Osteoblast (primary cell): ENCODE results near the gene AHCYL1. TPM values are rescaled to one million over a fixed set of nuclear protein-coding genes. Genes with fewer than 3 reads are reported as not detected.

Experiments used
- DNase-seq: peaks from one replicate; pipeline ENCODE4 v3.0.0; 2011; ENCODE audit warnings: low spot score, mixed read lengths; ENCODE audit not compliant: insufficient read length; ENCODE audit errors: missing footprints
- H2AFZ ChIP-seq: 2 replicates; pipeline ENCODE4 v1.6.0; 2011; ENCODE audit warnings: mild to moderate bottlenecking, low read length
- H3K27ac ChIP-seq: 2 replicates; pipeline ENCODE4 v1.5.1; 2011; ENCODE audit warnings: mild to moderate bottlenecking, low read depth, low read length, moderate library complexity
- H3K27me3 ChIP-seq: 2 replicates; pipeline ENCODE4 v1.6.0; 2012; ENCODE audit warnings: mild to moderate bottlenecking, control low read depth, inconsistent platforms, low read length, moderate library complexity; ENCODE audit not compliant: insufficient read depth
- H3K36me3 ChIP-seq: 2 replicates; pipeline ENCODE4 v1.5.1; 2011; ENCODE audit warnings: mild to moderate bottlenecking, low read length, control low read depth, moderate library complexity; ENCODE audit not compliant: insufficient read depth
- H3K4me1 ChIP-seq: 2 replicates; pipeline ENCODE4 v1.5.1; 2011; ENCODE audit warnings: mild to moderate bottlenecking, low read length, control low read depth, moderate library complexity; ENCODE audit not compliant: insufficient read depth
- H3K4me2 ChIP-seq: 2 replicates; pipeline ENCODE4 v1.6.0; 2011; ENCODE audit warnings: mild to moderate bottlenecking, low read length; ENCODE audit not compliant: insufficient read depth
- H3K4me3 ChIP-seq: fragments of 200-600 bp; sonication (generic); 3 replicates; pipeline ENCODE4 v1.5.1; 2012; ENCODE audit warnings: mild to moderate bottlenecking, low read length, inconsistent platforms; ENCODE audit not compliant: insufficient read depth
- H3K79me2 ChIP-seq: 2 replicates; pipeline ENCODE4 v1.6.0; 2012; ENCODE audit warnings: mild to moderate bottlenecking, low read length, control low read depth, inconsistent platforms; ENCODE audit not compliant: insufficient read depth
- H3K9me3 ChIP-seq: 2 replicates; pipeline ENCODE4 v1.5.1; 2011; ENCODE audit warnings: low read depth, low read length, control low read depth
- H4K20me1 ChIP-seq: 2 replicates; pipeline ENCODE4 v1.6.0; 2012; ENCODE audit warnings: mild to moderate bottlenecking, low read length, control low read depth; ENCODE audit not compliant: insufficient read depth
- total RNA-seq: library from RNA; depleted of rRNA; stranded (reverse); fragments of >200 nt; gene quantifications from 2 replicates; pipeline ENCODE4 v1.2.3, GENCODE V29; 2012
- TF ChIP-seq, protein P1 (sequence below): IDR thresholded peaks from 2 replicates; pipeline ENCODE4 v1.5.1; 2011; ENCODE audit warnings: mild to moderate bottlenecking, low read depth, low read length, moderate library complexity; ENCODE audit errors: extremely low read depth

AHCYL1 gene
- total RNA-seq, 1 donor, result 56.8 TPM

DNA sequence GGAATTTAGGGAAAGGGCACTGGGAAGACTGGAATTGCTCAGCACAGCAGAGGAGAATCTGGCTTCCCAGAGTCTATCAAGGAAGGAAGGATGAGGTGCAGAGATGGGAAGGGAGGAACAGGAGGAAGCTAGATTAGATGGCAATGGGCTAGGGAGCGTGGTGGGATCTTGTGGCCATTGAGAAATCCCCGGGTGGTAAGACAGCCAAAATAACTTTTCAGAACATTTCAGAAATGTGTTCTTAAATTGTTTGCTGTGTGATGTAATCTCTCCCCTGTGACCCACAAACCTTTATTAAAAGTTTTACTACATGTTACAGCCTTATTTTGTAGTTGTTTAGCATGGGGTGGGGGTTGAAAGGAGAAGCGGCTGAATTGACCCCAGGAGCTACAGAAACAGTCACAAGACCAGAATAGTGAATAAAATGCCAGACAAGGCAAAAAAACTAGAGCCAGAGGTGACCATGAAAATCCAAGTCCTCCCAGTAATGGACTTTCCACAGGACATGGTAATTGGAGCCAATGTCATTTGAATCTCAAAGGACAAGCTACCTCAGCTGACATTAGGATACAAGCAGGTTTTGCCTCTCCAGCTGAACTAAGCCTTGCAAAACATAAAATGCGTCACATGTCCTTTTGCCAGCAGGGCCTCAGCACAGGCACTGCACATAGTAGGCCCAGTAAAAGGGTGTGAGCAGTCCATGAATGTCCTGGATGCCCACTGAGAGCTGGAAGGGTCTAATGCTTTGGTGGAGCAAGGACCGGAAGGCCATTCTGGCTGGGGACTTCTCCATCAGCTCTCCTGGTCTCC is 980 bp upstream of the AHCYL1 start:
- Histone ChIP-seq H3K9me3 (no peaks in the 10 kb centered on the region), H2AFZ (peak overlapping the region; percentile 84), H3K4me1 (peaks cover 55% of the 10 kb centered on the region), H3K27me3 (no peaks in the 10 kb centered on the region), H4K20me1 (peaks cover 32% of the 10 kb centered on the region), H3K79me2 (peaks cover 39% of the 10 kb centered on the region), H3K4me3 (peak overlapping the region; percentile 78), H3K27ac (peak overlapping the region; percentile 82), H3K4me2 (peak overlapping the region; percentile 97), H3K36me3 (no peaks in the 10 kb centered on the region)
- TF ChIP-seq, protein P1, sequence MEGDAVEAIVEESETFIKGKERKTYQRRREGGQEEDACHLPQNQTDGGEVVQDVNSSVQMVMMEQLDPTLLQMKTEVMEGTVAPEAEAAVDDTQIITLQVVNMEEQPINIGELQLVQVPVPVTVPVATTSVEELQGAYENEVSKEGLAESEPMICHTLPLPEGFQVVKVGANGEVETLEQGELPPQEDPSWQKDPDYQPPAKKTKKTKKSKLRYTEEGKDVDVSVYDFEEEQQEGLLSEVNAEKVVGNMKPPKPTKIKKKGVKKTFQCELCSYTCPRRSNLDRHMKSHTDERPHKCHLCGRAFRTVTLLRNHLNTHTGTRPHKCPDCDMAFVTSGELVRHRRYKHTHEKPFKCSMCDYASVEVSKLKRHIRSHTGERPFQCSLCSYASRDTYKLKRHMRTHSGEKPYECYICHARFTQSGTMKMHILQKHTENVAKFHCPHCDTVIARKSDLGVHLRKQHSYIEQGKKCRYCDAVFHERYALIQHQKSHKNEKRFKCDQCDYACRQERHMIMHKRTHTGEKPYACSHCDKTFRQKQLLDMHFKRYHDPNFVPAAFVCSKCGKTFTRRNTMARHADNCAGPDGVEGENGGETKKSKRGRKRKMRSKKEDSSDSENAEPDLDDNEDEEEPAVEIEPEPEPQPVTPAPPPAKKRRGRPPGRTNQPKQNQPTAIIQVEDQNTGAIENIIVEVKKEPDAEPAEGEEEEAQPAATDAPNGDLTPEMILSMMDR, result no peak
- no peak for DNase-seq

- Histone ChIP-seq H3K79me2 (peaks cover 45% of the 10 kb centered on the region), H3K36me3 (peaks cover 2% of the 10 kb centered on the region), H2AFZ (peak overlapping the region; percentile 84), H3K4me1 (peaks cover 52% of the 10 kb centered on the region), H4K20me1 (peaks cover 32% of the 10 kb centered on the region), H3K4me2 (peak overlapping the region; percentile 97), H3K4me3 (peak overlapping the region; percentile 78), H3K27ac (peak overlapping the region; percentile 82), H3K9me3 (no peaks in the 10 kb centered on the region), H3K27me3 (no peaks in the 10 kb centered on the region)
- TF ChIP-seq, protein P1, result no peak
- DNase-seq, result no peak
Observed at GRCh38 chr1:109984190-109984455, 442 bp upstream of the AHCYL1 start.

GRCh38 chr1:109985247-109986053 is 885 bp downstream of the AHCYL1 start:
- peaks cover 7% of the 10 kb centered on the region for H3K36me3 ChIP-seq
- H3K4me3 ChIP-seq, result peak overlapping the region; percentile 78
- no peaks in the 10 kb centered on the region for H3K9me3 ChIP-seq
- DNase-seq, result peak; percentile 64
- peak overlapping the region; percentile 82 for H3K27ac ChIP-seq
- H3K4me1 ChIP-seq, result peaks cover 45% of the 10 kb centered on the region
- peak overlapping the region; percentile 97 for H3K4me2 ChIP-seq
- TF ChIP-seq, protein P1, result no peak
- H3K79me2 ChIP-seq, result peaks cover 58% of the 10 kb centered on the region
- H3K27me3 ChIP-seq, result no peaks in the 10 kb centered on the region
- peaks cover 39% of the 10 kb centered on the region for H4K20me1 ChIP-seq
- H2AFZ ChIP-seq, result peak overlapping the region; percentile 13

DNA sequence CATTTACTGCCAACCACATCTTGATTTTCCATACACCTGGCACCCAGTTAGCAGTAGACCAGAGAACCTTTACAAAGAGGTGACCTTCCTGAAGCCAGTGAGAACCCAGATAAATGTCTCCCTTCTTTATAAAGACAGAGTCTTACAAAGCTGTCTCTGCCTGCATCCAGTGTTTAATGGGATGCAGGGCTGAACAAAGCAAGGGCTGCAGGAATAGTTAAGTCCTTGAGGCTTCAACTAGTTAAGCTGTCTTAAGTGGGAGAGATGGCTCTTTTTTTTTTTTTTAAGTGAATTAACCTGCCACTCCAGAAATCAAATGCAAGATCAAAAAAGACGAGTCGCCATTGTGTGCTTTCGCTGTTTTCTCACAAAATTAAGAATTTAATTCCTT is 1.5 kb downstream of the AHCYL1 start:
- Histone ChIP-seq H3K9me3 (no peaks in the 10 kb centered on the region), H3K36me3 (peaks cover 7% of the 10 kb centered on the region), H3K27me3 (no peaks in the 10 kb centered on the region), H3K4me3 (peak overlapping the region; percentile 78), H3K4me2 (peak overlapping the region; percentile 97), H4K20me1 (peaks cover 39% of the 10 kb centered on the region), H3K79me2 (peaks cover 64% of the 10 kb centered on the region), H3K4me1 (peaks cover 44% of the 10 kb centered on the region), H3K27ac (peak overlapping the region; percentile 82), H2AFZ (no peak overlapping the region)
- no peak for DNase-seq
- TF ChIP-seq, protein P1, result no peak
